SU-DHL-6 (cell line): ENCODE results near the gene JOSD1.

Experiments used
- H2AFZ ChIP-seq: fragments of 200-600 bp; sonication (generic); 2 replicates; pipeline ENCODE4 v1.6.1; 2014; ENCODE audit warnings: low read depth, mild to moderate bottlenecking, moderate library complexity, mixed read lengths, antibody characterized with exemption, low read length; ENCODE audit not compliant: severe bottlenecking
- H3F3A ChIP-seq: fragments of 200-600 bp; shearing (Covaris generic); 2 replicates; pipeline ENCODE4 v1.6.0; 2016; ENCODE audit warnings: antibody characterized with exemption, mild to moderate bottlenecking; ENCODE audit not compliant: insufficient read depth
- H3K27ac ChIP-seq: fragments of 200-600 bp; sonication (generic); 2 replicates; pipeline ENCODE4 v1.5.1; 2016; ENCODE audit warnings: low read depth, mild to moderate bottlenecking, low read length, moderate library complexity, mixed read lengths
- H3K27me3 ChIP-seq: fragments of 200-600 bp; sonication (generic), shearing (Covaris generic); 2 replicates; pipeline ENCODE4 v1.6.0; 2014; ENCODE audit warnings: mild to moderate bottlenecking, low read length
- H3K36me3 ChIP-seq: fragments of 200-600 bp; sonication (generic); 2 replicates; pipeline ENCODE4 v1.6.1; 2014; ENCODE audit warnings: mild to moderate bottlenecking, low read length, mixed read lengths
- H3K4me2 ChIP-seq: fragments of 300-600, 200-600 bp; shearing (Covaris generic), sonication (generic); 2 replicates; pipeline ENCODE4 v1.6.0; 2014; ENCODE audit warnings: low read length, low read depth, mild to moderate bottlenecking; ENCODE audit not compliant: poor library complexity, severe bottlenecking
- H3K4me3 ChIP-seq: fragments of 200-600 bp; sonication (generic); 2 replicates; pipeline ENCODE4 v1.5.1; 2014; ENCODE audit warnings: antibody characterized with exemption, low read length, mild to moderate bottlenecking, mixed read lengths; ENCODE audit not compliant: insufficient read depth, poor library complexity, severe bottlenecking
- H3K79me2 ChIP-seq: fragments of 200-600 bp; sonication (generic); 2 replicates; pipeline ENCODE4 v1.6.1; 2014; ENCODE audit warnings: mild to moderate bottlenecking, low read length, moderate library complexity; ENCODE audit not compliant: insufficient read depth
- H3K9ac ChIP-seq: fragments of 200-600 bp; sonication (generic); 2 replicates; pipeline ENCODE4 v1.7.0; 2014; ENCODE audit warnings: mild to moderate bottlenecking, low read length
- H3K9me2 ChIP-seq: fragments of 200-600 bp; sonication (generic); replicated peaks from 2 replicates; pipeline ENCODE4 v1.6.1; 2014; ENCODE audit warnings: low read length; ENCODE audit not compliant: insufficient read depth
- H3K9me3 ChIP-seq: fragments of 200-600 bp; sonication (generic); 2 replicates; pipeline ENCODE4 v1.6.1; 2014; ENCODE audit warnings: low read length, mixed read lengths; ENCODE audit not compliant: insufficient read depth
- H4K20me1 ChIP-seq: fragments of 200-600 bp; sonication (generic); 2 replicates; pipeline ENCODE4 v1.6.1; 2014; ENCODE audit warnings: low read depth, mild to moderate bottlenecking, antibody characterized with exemption, low read length, moderate library complexity, mixed read lengths
- EZH2phosphoT487 ChIP-seq: fragments of 200-600 bp; sonication (generic), shearing (Covaris generic); conservative IDR thresholded peaks from 2 replicates; pipeline ENCODE4 v1.6.1; 2018; ENCODE audit warnings: mild to moderate bottlenecking, antibody characterized with exemption, low read length, moderate library complexity, mixed read lengths
- TF ChIP-seq, protein P1 (sequence below): fragments of 200-600 bp; sonication (generic); IDR thresholded peaks from one replicate; pipeline ENCODE4 v1.5.1; 2017; ENCODE audit warnings: antibody characterized with exemption, mild to moderate bottlenecking, low read length, moderate library complexity; ENCODE audit not compliant: insufficient read depth, poor library complexity, severe bottlenecking

The JOSD1 gene

DNA sequence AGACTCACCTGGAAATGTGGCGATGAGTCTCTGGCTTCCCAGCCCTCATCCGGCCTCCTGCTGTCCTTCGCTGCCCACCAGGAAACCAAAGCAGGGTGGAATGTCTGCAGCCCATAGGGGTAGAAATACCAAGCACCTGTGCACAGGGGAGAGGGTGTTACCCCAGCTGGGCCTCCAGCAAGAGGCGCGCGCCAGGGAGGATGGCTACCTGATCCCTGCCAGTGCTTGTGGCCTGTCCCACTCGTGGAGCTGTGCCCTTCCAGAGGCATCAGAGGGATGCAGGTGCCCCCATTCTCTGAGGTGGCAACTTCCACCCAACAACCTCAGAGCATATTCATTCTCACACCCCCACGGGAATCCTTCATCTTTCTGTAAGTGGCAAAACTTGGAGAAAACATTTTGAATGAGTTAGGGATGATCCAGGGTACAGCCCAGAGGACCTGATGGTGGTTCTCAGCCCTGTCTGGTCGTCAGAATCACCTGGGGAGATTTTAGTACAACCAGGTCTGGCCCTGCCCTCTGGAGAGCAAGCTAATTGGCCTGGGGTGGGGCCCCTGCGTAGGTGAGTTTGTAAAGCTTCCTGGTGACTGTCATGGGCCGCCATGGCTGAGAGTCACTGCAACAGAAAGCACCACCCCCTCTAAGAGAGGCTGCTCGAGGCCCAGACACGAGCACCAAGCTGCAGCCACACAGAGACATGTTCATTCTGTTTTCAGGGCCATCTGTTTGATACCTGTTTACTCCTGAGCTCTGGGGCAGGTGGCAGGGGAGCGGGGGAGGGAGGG lies 45.1 kb upstream of the JOSD1 start:
- Histone ChIP-seq H3K36me3 (no peaks in the 10 kb centered on the region), H3K27ac (no peak overlapping the region), H3K4me2 (no peak overlapping the region)

DNA sequence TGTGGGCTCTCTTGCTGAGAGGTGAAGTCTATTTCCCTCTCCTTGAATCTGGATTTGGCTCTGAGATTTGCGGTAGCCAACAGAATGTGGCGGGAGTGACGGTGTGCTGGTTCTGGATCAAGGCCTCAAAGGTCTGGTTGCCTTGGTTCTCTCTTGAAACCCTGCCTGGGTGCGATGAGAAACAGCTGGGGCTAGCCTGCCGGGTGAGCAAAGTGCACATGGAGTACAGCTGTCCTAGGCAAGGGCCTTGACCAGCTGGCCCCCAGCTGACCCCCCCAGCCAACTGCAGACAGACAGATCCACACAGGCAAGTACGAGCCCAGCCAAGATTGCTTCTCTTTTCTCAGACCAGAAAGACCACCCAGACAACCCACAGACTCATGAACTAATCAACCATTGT lies 44.2 kb upstream of the JOSD1 start:
- Histone ChIP-seq H3K4me2 (no peak overlapping the region), H3K27me3 (no peaks in the 10 kb centered on the region), H4K20me1 (no peaks in the 10 kb centered on the region), H3K27ac (no peak overlapping the region), H3K9me3 (no peaks in the 10 kb centered on the region), H3K36me3 (no peaks in the 10 kb centered on the region), H3F3A (no peaks in the 10 kb centered on the region), H3K79me2 (no peaks in the 10 kb centered on the region), H3K9me2 (no peaks in the 10 kb centered on the region), H3K9ac (no peak overlapping the region), H2AFZ (no peak overlapping the region), H3K4me3 (no peak overlapping the region)
- no peak for TF ChIP-seq EZH2phosphoT487
- TF ChIP-seq, protein P1, sequence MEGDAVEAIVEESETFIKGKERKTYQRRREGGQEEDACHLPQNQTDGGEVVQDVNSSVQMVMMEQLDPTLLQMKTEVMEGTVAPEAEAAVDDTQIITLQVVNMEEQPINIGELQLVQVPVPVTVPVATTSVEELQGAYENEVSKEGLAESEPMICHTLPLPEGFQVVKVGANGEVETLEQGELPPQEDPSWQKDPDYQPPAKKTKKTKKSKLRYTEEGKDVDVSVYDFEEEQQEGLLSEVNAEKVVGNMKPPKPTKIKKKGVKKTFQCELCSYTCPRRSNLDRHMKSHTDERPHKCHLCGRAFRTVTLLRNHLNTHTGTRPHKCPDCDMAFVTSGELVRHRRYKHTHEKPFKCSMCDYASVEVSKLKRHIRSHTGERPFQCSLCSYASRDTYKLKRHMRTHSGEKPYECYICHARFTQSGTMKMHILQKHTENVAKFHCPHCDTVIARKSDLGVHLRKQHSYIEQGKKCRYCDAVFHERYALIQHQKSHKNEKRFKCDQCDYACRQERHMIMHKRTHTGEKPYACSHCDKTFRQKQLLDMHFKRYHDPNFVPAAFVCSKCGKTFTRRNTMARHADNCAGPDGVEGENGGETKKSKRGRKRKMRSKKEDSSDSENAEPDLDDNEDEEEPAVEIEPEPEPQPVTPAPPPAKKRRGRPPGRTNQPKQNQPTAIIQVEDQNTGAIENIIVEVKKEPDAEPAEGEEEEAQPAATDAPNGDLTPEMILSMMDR: no peak

More for the DNA sequence above, 45.1 kb upstream of the JOSD1 start:
- TF ChIP-seq EZH2phosphoT487: no peak
- TF ChIP-seq, protein P1: no peak
- no peaks in the 10 kb centered on the region for H3K27me3 ChIP-seq
- H3K9me3 ChIP-seq: no peaks in the 10 kb centered on the region
- no peak overlapping the region for H3K9ac ChIP-seq
- no peaks in the 10 kb centered on the region for H3K9me2 ChIP-seq
- H4K20me1 ChIP-seq: no peaks in the 10 kb centered on the region
- H3F3A ChIP-seq: no peaks in the 10 kb centered on the region
- H3K4me3 ChIP-seq: no peak overlapping the region
- no peak overlapping the region for H2AFZ ChIP-seq
- no peaks in the 10 kb centered on the region for H3K79me2 ChIP-seq

DNA sequence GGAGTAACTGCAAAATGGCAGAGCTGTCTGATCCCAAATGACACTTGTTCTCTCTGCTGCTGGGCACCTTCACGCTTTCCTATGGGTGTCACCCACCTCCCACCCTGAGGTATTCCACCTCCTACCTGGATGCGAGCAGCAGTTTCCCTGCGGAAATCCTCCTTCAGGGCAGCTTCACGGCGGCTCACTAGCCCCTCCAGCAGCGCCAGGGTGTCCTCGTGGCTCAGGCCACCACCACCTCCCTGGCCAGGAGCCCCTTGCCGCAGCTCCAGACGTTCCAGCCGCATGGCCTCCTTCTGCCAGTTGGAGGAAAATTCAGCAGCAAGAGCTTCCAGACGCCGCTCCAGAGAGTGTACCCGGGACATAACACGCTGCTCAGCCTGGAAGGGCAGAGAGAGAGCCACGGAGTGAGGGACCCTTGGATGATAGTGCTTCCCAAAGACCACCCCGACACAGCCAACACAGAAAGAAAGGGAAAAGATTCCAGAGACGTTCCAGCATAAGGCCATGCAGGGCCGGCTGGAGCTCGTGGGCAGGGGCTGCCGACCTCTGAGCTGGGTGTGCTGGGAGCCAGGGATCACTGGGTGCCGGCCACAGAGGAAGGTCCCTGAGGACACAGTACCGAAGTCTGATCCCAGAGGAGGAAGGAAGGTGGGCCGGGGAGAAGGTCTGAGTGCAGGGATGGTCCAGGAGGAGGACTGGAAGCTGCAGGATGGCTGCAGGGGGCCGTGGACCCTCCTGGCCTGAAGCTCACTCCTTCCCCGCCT lies 41.6 kb upstream of the JOSD1 start:
- no peak overlapping the region for H3K4me3 ChIP-seq
- no peaks in the 10 kb centered on the region for H3K9me3 ChIP-seq
- H3K9ac ChIP-seq: no peak overlapping the region
- H3K27ac ChIP-seq: no peak overlapping the region
- no peak overlapping the region for H3K4me2 ChIP-seq
- no peaks in the 10 kb centered on the region for H3F3A ChIP-seq
- no peaks in the 10 kb centered on the region for H3K27me3 ChIP-seq
- no peaks in the 10 kb centered on the region for H3K9me2 ChIP-seq
- H3K36me3 ChIP-seq: no peaks in the 10 kb centered on the region
- no peaks in the 10 kb centered on the region for H3K79me2 ChIP-seq
- H2AFZ ChIP-seq: no peak overlapping the region
- no peaks in the 10 kb centered on the region for H4K20me1 ChIP-seq
- TF ChIP-seq, protein P1: no peak
- no peak for TF ChIP-seq EZH2phosphoT487
